Astrocyte of the spinal cord (primary cell): ENCODE data around the gene EPN2.
A peak's percentile ranks its signal among the peaks of the same experiment; 100 is the strongest.

Source experiments
- DNase-seq: peaks from one replicate; pipeline ENCODE4 v3.0.0; 2011; ENCODE audit warnings: low read depth, low spot score
- H3K4me3 ChIP-seq: 2 replicates; pipeline ENCODE4 v1.5.1; 2011; ENCODE audit warnings: low read depth, mild to moderate bottlenecking, low read length, moderate library complexity
- in situ Hi-C: cut with HindIII; loops from 2 replicates; pipeline ENCODE4 v1.10.0; 2017; ENCODE audit warnings: low sequenced_read_pairs
- TF ChIP-seq, protein P1 (sequence below): IDR thresholded peaks from 2 replicates; pipeline ENCODE4 v1.5.1; 2012; ENCODE audit warnings: low read depth, mild to moderate bottlenecking, low read length, inconsistent platforms

EPN2 gene

GRCh38 chr17:19359151-19359550 is 122.0 kb downstream of the EPN2 start:
- TF ChIP-seq, protein P1, sequence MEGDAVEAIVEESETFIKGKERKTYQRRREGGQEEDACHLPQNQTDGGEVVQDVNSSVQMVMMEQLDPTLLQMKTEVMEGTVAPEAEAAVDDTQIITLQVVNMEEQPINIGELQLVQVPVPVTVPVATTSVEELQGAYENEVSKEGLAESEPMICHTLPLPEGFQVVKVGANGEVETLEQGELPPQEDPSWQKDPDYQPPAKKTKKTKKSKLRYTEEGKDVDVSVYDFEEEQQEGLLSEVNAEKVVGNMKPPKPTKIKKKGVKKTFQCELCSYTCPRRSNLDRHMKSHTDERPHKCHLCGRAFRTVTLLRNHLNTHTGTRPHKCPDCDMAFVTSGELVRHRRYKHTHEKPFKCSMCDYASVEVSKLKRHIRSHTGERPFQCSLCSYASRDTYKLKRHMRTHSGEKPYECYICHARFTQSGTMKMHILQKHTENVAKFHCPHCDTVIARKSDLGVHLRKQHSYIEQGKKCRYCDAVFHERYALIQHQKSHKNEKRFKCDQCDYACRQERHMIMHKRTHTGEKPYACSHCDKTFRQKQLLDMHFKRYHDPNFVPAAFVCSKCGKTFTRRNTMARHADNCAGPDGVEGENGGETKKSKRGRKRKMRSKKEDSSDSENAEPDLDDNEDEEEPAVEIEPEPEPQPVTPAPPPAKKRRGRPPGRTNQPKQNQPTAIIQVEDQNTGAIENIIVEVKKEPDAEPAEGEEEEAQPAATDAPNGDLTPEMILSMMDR, result no peak
- no peak overlapping the region for H3K4me3 ChIP-seq
- DNase-seq, result no peak
- in situ Hi-C loops, result no loop called here

DNA sequence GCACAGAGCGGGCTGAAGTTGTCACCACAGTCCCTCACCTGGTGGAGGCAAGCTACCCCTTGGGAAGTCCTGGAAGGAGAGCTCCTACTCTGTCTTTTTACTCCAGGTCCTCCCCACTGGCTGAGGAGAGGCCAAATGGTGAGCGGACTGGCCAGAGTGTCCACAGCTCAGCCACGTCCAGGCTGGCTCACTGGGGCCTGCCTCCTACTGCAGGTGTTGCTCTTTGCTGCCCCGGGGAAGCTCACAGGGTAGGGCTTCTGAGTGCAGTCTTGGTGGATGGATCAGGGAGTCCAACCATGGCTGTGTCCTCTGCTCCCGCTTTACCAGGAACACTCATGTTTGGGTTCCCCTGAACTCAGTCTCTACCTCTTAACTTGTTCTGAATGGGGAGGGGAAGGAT is 122.7 kb downstream of the EPN2 start:
- TF ChIP-seq, protein P1, result no peak
- H3K4me3 ChIP-seq, result no peak overlapping the region
- in situ Hi-C loops, result no loop called here
- DNase-seq, result no peak

GRCh38 chr17:19360772-19361171 is 123.6 kb downstream of the EPN2 start:
- no peak overlapping the region for H3K4me3 ChIP-seq
- TF ChIP-seq, protein P1, result no peak
- no peak for DNase-seq
- in situ Hi-C loops, result no loop called here

DNA sequence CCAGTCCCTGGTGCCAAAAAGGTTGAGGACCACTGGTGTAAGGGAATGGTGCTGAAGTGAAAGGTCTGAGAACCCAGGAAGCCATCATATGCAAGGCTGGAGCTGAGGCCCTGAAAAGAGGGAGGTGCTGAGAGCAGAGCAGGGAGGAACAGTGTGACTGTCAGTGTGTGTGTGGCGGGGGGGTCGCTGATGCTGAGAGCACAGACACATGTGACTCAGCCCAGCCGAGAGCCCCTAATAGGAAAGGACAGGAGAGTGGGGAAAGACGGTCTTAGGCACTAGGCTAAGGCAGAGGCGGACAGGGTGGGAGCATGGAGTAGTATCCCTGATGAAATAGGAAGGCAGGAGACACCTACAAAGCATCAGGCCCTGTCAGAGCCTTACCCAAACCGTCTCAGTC is 124.2 kb downstream of the EPN2 start:
- H3K4me3 ChIP-seq, result no peak overlapping the region
- TF ChIP-seq, protein P1, result no peak
- no peak for DNase-seq
- in situ Hi-C loops, result no loop called here

GRCh38 chr17:19361944-19362276 is 124.7 kb downstream of the EPN2 start:
- in situ Hi-C loops, result no loop called here
- TF ChIP-seq, protein P1, result no peak
- DNase-seq, result no peak
- H3K4me3 ChIP-seq, result peak overlapping the region; percentile 67

- in situ Hi-C loops, result no loop called here
- peak within 1 kb of the TSS; percentile 67 for H3K4me3 ChIP-seq
- TF ChIP-seq, protein P1, result peak; percentile 79
- peak; percentile 92 for DNase-seq
Observed at GRCh38 chr17:19362277-19363113, 125.3 kb downstream of the EPN2 start, which contains the start of gene B9D1. Gene B9D1 (minus strand): TSS chr17:19362723. CDS start chr17:19362569, 154 bp downstream.
